GM13977 (cell line): ENCODE measurements around the gene ITGAE.

Source experiments
- DNase-seq: peaks from one replicate; pipeline ENCODE4 v3.0.0; 2012; ENCODE audit warnings: low spot score
- CTCF ChIP-seq: IDR thresholded peaks from 2 replicates; pipeline ENCODE4 v1.5.1; 2012; ENCODE audit warnings: mild to moderate bottlenecking, control low read depth; ENCODE audit not compliant: insufficient read depth; ENCODE audit errors: extremely low read depth, missing control alignments
- in situ Hi-C: fragments of 300-500 bp; cut with MboI; formaldehyde crosslinking; loops from one replicate; pipeline ENCODE4 v1.12.0; 2022; ENCODE audit warnings: low sequenced_read_pairs, low pct_unique_long_range_greater_than_20kb, mixed read lengths, inconsistent platforms; ENCODE audit not compliant: unreplicated experiment

Gene ITGAE

DNA sequence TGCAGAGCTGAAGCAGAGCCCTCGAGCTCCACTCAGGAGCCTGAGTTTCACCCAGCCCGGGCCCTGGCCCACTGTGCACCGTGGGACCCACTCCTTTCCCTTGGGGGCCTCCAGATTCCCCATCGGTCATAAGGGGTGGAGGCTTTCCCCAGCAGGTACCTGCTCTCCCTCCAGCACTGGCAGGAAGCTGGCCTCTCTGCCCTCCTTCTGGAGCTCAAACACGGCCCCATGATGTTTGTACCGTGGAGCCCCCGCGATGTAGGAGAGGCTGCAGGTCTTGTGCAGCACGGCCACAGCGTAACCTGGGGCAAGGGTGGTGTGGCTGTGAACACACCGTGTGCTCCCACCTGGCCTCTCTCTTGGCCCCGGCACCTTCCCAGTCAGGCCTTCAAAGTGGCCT, 47.4 kb downstream of the ITGAE start:
- no peak for DNase-seq
- no peak for TF ChIP-seq CTCF
- in situ Hi-C loops: no loop called here

DNA sequence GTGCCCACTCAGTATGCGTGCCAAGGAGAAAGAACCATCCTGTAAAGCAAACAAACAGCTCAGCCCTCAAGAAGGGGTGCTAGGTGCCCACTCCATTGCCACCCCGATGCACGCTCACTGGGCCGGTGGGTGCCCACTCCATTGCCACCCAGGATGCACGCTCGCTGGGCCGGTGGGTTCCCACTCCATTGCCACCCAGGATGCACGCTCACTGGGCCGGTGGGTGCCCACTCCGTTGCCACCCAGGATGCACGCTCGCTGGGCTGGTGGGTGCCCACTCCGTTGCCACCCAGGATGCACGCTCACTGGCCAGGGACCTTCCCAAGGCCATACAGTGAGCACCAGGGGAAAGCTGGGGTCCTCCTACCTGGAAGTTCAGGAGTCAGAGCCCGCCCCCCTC, 49.2 kb downstream of the ITGAE start:
- no peak for TF ChIP-seq CTCF
- in situ Hi-C loops: no loop called here
- DNase-seq: no peak

DNA sequence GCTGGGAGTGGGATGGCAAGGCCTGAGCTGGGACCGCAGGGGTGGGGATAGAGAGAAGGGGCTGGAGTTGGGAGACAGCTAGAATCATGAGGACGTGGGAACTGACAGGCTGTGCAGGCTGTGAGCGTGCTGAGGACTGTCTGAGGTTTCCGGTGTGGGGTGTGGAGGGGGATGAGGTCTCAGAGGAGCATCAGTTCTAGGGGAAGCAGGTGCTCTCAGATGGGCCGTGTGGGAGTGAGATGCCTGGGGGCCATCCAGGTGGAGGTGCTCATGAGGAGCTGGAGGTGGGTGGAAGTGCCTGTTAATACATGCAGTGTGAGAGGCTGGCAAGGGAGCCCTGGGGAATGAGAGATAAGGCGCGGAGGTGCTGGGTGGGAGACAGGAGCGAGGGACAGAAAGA, 50.1 kb downstream of the ITGAE start:
- in situ Hi-C loops: no loop called here
- no peak for DNase-seq
- peak; percentile 12 for TF ChIP-seq CTCF

DNA sequence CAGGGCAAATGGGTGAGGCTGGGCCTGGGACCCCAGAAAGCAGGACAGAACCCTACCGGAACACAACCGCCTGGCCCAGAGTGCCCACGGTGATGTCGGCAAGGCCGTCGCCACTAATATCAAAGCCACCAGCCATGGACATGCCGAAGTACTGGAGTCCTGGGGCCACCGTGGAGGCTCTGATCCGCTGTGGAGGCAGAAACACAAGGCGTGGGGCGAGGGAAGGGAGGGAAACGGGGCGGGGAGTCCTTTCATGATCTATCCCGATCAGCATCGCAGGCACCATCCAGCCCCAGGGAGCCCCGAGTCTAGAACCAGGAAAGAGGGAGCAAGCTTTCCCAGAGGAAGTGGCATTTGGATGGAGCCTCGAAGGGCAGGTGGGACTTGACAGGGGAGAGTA, 50.7 kb downstream of the ITGAE start:
- DNase-seq: no peak
- no peak for TF ChIP-seq CTCF
- in situ Hi-C loops: no loop called here

DNA sequence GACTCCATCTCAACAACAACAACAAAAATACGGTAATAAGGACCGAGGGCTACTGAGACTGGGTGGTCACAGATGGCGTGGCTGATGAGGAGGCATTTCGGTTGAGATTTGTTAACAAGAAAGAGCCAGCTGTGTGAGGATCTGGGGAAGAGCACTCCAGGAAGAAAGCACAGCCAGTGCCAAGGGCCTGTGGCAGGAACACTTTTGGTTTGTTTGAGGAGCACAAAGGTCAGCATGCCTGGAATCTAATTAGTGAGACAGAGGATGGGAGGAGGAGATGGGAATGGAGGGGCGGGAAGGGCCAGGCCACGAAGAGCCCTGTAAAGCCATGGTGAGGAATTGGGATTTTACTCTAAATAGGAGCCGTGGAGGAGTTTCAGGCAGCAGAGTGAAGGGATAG, 52.4 kb downstream of the ITGAE start:
- in situ Hi-C loops: no loop called here
- DNase-seq: no peak
- no peak for TF ChIP-seq CTCF

GRCh38 chr17:3747805-3748204, 53.2 kb downstream of the ITGAE start:
- no peak for DNase-seq
- in situ Hi-C loops: no loop called here
- TF ChIP-seq CTCF: no peak

GRCh38 chr17:3745071-3745470, 55.9 kb downstream of the ITGAE start:
- in situ Hi-C loops: no loop called here
- TF ChIP-seq CTCF: no peak
- no peak for DNase-seq
